Astrocyte (in vitro differentiated cells and primary cell): ENCODE measurements around the gene KIAA0513. TPM values are rescaled to one million over a fixed set of nuclear protein-coding genes. Genes with fewer than 3 reads are reported as not detected.

Experiments used
- DNase-seq: peaks from one replicate; pipeline ENCODE4 v3.0.0-alpha.2; 2010; ENCODE audit warnings: low read depth
- FAIRE-seq: peaks from 2 replicates; lab custom pipeline; 2011; peaks lifted over from hg19 to GRCh38; lab: Jason Lieb, UNC
- H2AFZ ChIP-seq: 2 replicates; pipeline ENCODE4 v1.6.0; 2012; ENCODE audit warnings: low read depth, low read length, inconsistent platforms
- H3K27ac ChIP-seq: 2 replicates; pipeline ENCODE4 v1.5.1; 2011; ENCODE audit warnings: low read depth, low read length, inconsistent platforms
- H3K27me3 ChIP-seq: 2 replicates; pipeline ENCODE4 v1.6.0; 2011; ENCODE audit warnings: low read length, inconsistent platforms; ENCODE audit not compliant: insufficient read depth
- H3K36me3 ChIP-seq: 2 replicates; pipeline ENCODE4 v1.5.1; 2011; ENCODE audit warnings: low read length, inconsistent platforms; ENCODE audit not compliant: insufficient read depth
- H3K4me1 ChIP-seq: 2 replicates; pipeline ENCODE4 v1.5.1; 2011; ENCODE audit warnings: low read length, inconsistent platforms; ENCODE audit not compliant: insufficient read depth
- H3K4me2 ChIP-seq: 2 replicates; pipeline ENCODE4 v1.6.0; 2012; ENCODE audit warnings: low read length, inconsistent platforms
- H3K4me3 ChIP-seq: 2 replicates; pipeline ENCODE4 v1.5.1; 2011; ENCODE audit warnings: low read depth, mild to moderate bottlenecking, low read length, inconsistent platforms; ENCODE audit not compliant: insufficient read depth
- H3K79me2 ChIP-seq: 2 replicates; pipeline ENCODE4 v1.6.0; 2012; ENCODE audit warnings: mild to moderate bottlenecking, low read length, inconsistent platforms; ENCODE audit not compliant: insufficient read depth
- H3K9ac ChIP-seq: 2 replicates; pipeline ENCODE4 v1.6.0; 2012; ENCODE audit warnings: mild to moderate bottlenecking, low read length, inconsistent platforms
- H3K9me3 ChIP-seq: 2 replicates; pipeline ENCODE4 v1.5.1; 2012; ENCODE audit warnings: low read depth, mild to moderate bottlenecking, low read length, inconsistent platforms; ENCODE audit not compliant: insufficient read depth
- H4K20me1 ChIP-seq: 2 replicates; pipeline ENCODE4 v1.6.0; 2012; ENCODE audit warnings: low read length, inconsistent platforms; ENCODE audit not compliant: insufficient read depth
- H3K27ac Mint-ChIP-seq: one replicate; pipeline ENCODE4 v1.8.0; 2021; ENCODE audit warnings: mild to moderate bottlenecking, mixed read lengths; ENCODE audit not compliant: unreplicated experiment
- H3K27me3 Mint-ChIP-seq: one replicate; pipeline ENCODE4 v1.8.0; 2021; ENCODE audit warnings: low read depth, mixed read lengths; ENCODE audit not compliant: unreplicated experiment
- H3K36me3 Mint-ChIP-seq: one replicate; pipeline ENCODE4 v1.8.0; 2021; ENCODE audit warnings: low read depth, mixed read lengths; ENCODE audit not compliant: unreplicated experiment
- H3K4me1 Mint-ChIP-seq: one replicate; pipeline ENCODE4 v1.8.0; 2021; ENCODE audit warnings: low read depth, mixed read lengths; ENCODE audit not compliant: unreplicated experiment
- H3K4me3 Mint-ChIP-seq: one replicate; pipeline ENCODE4 v1.8.0; 2021; ENCODE audit warnings: mild to moderate bottlenecking, moderate library complexity, mixed read lengths; ENCODE audit not compliant: unreplicated experiment
- H3K9me3 Mint-ChIP-seq: one replicate; pipeline ENCODE4 v1.8.0; 2021; ENCODE audit warnings: mild to moderate bottlenecking, mixed read lengths; ENCODE audit not compliant: unreplicated experiment
- EZH2 ChIP-seq: IDR thresholded peaks from 2 replicates; pipeline ENCODE4 v1.6.1; 2012; ENCODE audit warnings: mild to moderate bottlenecking, low read length, inconsistent platforms; ENCODE audit not compliant: insufficient read depth
- total RNA-seq: library from RNA; stranded (reverse); gene quantifications from 2 replicates; pipeline ENCODE4 v1.2.1, GENCODE V29; 2021
- TF ChIP-seq, protein P1 (sequence below): IDR thresholded peaks from 2 replicates; pipeline ENCODE4 v1.5.1; 2011; ENCODE audit warnings: low read depth, mild to moderate bottlenecking, inconsistent platforms, low read length, moderate library complexity; ENCODE audit not compliant: insufficient read depth

The KIAA0513 gene
- total RNA-seq, 1 donor from 2014 or later = 7.5 TPM

DNA sequence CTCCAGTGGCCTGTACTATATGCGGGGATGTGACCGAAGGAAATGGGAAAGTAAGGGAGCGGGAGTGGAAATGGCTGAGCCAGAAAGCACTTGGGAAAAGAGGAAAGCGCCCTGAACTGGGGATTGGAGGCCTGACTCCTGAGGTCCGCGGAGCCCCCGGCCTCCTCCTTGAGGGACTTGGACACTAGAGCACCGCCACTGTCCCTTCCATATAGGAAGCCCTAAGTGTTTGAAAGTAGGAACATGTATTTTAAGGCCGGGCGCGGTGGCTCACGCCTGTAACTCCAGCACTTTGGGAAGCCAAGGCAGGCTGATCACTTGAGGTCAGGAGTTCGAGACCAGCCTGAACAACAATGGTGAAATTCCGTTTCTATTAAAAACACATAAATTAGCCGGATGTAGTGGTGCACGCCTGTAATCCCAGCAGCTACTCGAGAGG lies 15.7 kb upstream of the KIAA0513 start:
- no peaks in the 10 kb centered on the region for H3K36me3 Mint-ChIP-seq
- H3K27me3 Mint-ChIP-seq = no peaks in the 10 kb centered on the region
- H3K4me1 Mint-ChIP-seq = peaks cover 8% of the 10 kb centered on the region
- FAIRE-seq = no peak
- no peaks in the 10 kb centered on the region for H3K9me3 Mint-ChIP-seq
- H4K20me1 ChIP-seq = peaks cover 24% of the 10 kb centered on the region
- TF ChIP-seq, protein P1, sequence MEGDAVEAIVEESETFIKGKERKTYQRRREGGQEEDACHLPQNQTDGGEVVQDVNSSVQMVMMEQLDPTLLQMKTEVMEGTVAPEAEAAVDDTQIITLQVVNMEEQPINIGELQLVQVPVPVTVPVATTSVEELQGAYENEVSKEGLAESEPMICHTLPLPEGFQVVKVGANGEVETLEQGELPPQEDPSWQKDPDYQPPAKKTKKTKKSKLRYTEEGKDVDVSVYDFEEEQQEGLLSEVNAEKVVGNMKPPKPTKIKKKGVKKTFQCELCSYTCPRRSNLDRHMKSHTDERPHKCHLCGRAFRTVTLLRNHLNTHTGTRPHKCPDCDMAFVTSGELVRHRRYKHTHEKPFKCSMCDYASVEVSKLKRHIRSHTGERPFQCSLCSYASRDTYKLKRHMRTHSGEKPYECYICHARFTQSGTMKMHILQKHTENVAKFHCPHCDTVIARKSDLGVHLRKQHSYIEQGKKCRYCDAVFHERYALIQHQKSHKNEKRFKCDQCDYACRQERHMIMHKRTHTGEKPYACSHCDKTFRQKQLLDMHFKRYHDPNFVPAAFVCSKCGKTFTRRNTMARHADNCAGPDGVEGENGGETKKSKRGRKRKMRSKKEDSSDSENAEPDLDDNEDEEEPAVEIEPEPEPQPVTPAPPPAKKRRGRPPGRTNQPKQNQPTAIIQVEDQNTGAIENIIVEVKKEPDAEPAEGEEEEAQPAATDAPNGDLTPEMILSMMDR = no peak
- TF ChIP-seq EZH2 = no peak
- H3K27ac Mint-ChIP-seq = peak overlapping the region; percentile 99
- peak overlapping the region; percentile 80 for H3K4me3 ChIP-seq
- H3K27me3 ChIP-seq = no peaks in the 10 kb centered on the region
- no peak for DNase-seq
- peak overlapping the region; percentile 91 for H3K4me2 ChIP-seq
- H3K4me1 ChIP-seq = peaks cover 6% of the 10 kb centered on the region
- peak overlapping the region; percentile 96 for H3K4me3 Mint-ChIP-seq
- H3K9me3 ChIP-seq = no peaks in the 10 kb centered on the region
- H3K79me2 ChIP-seq = peaks cover 44% of the 10 kb centered on the region
- peak overlapping the region; percentile 96 for H3K9ac ChIP-seq
- peak overlapping the region; percentile 80 for H2AFZ ChIP-seq
- H3K36me3 ChIP-seq = no peaks in the 10 kb centered on the region
- H3K27ac ChIP-seq = peak overlapping the region; percentile 96

DNA sequence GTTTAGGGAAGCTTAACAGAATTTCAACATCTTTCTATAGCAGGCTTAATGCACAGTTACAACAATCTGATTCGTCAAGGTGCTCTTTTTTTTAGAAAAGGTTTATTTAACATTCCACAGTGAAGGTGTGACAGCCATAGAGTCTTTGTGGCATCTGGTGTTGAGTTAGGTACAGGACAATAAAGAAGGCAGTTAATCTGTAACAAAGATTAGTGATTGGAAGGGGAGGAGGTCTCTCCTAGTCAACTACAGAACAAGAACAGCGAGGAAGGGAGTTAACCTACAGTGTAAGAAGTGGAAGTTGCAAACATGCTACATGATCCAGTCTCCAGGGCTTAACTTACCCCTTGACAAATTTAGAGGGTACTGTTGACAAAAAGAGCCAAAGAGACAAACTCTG lies 13.3 kb upstream of the KIAA0513 start:
- H4K20me1 ChIP-seq = peaks cover 10% of the 10 kb centered on the region
- TF ChIP-seq EZH2 = no peak
- TF ChIP-seq, protein P1 = no peak
- no peak for FAIRE-seq
- H3K79me2 ChIP-seq = peaks cover 20% of the 10 kb centered on the region
- H3K4me2 ChIP-seq = no peak overlapping the region
- no peak overlapping the region for H3K27ac Mint-ChIP-seq
- no peak overlapping the region for H3K4me3 ChIP-seq
- H3K36me3 ChIP-seq = no peaks in the 10 kb centered on the region
- no peak overlapping the region for H2AFZ ChIP-seq
- no peak overlapping the region for H3K27ac ChIP-seq
- H3K4me1 Mint-ChIP-seq = peaks cover 4% of the 10 kb centered on the region
- no peaks in the 10 kb centered on the region for H3K9me3 ChIP-seq
- peaks cover 5% of the 10 kb centered on the region for H3K4me1 ChIP-seq
- no peak for DNase-seq
- no peak overlapping the region for H3K9ac ChIP-seq
- H3K27me3 ChIP-seq = no peaks in the 10 kb centered on the region
- peaks cover 10% of the 10 kb centered on the region for H3K27me3 Mint-ChIP-seq
- no peaks in the 10 kb centered on the region for H3K36me3 Mint-ChIP-seq
- H3K9me3 Mint-ChIP-seq = no peaks in the 10 kb centered on the region
- no peak overlapping the region for H3K4me3 Mint-ChIP-seq

DNA sequence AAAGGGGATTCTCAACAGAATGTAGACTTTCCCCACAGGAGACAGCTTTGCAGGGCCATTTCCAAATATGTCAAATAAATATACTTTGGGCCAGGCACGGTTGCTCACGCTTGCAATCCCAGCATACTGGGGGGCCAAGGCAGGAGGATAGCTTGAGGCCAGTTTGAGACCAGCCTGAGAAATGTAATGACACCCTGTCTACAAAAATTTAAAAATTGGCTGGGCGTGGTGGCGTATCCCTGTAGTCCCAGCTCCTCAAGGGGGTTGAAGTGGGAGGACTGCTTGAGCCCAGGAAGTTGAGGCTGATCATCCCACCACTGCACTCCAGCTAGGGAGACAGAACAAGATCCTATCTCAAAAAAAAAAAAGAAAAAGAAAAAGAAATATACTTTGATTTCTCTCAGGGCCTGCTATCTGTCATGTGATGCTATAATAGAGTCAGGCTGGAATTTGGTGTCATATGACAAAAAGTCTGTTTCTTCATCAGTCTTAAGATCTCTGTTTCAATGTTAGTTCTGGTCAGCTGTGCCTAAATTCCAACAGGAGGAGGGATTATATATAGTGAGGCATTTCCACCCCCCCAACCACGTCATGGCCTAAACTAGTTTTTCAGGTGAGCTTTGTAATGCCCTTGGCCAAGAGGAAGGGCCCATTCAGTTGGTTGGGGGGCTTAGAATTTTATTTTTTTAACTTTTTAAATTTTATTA lies 12.0 kb upstream of the KIAA0513 start:
- no peak for DNase-seq
- Histone ChIP-seq H4K20me1 (no peaks in the 10 kb centered on the region), H3K4me1 (peaks cover under 1% of the 10 kb centered on the region), H3K36me3 (no peaks in the 10 kb centered on the region), H3K9ac (no peak overlapping the region), H2AFZ (no peak overlapping the region), H3K4me2 (no peak overlapping the region), H3K79me2 (peaks cover 7% of the 10 kb centered on the region), H3K4me3 (no peak overlapping the region), H3K27me3 (peaks cover 5% of the 10 kb centered on the region), H3K9me3 (no peaks in the 10 kb centered on the region), H3K27ac (no peak overlapping the region)
- H3K36me3 Mint-ChIP-seq = no peaks in the 10 kb centered on the region
- H3K27me3 Mint-ChIP-seq = peaks cover 19% of the 10 kb centered on the region
- H3K4me3 Mint-ChIP-seq = no peak overlapping the region
- TF ChIP-seq, protein P1 = no peak
- no peak for TF ChIP-seq EZH2
- no peak overlapping the region for H3K27ac Mint-ChIP-seq
- H3K9me3 Mint-ChIP-seq = no peaks in the 10 kb centered on the region
- FAIRE-seq = no peak
- H3K4me1 Mint-ChIP-seq = no peaks in the 10 kb centered on the region
